AG04450 (cell line): ENCODE data around the gene LDB2. TPM values are rescaled to one million over a fixed set of nuclear protein-coding genes. Genes with fewer than 3 reads are reported as not detected.

Experiments used
- CTCF ChIA-PET: fragments of 300-600, 350-600 bp; formaldehyde crosslinking; extraction: SDS; loops from one replicate; lab custom pipeline; 2022; ENCODE audit warnings: antibody characterized with exemption, inconsistent platforms; lab: Charles Lee
- POLR2A ChIA-PET: fragments of 350-600 bp; formaldehyde crosslinking; extraction: SDS; loops from one replicate; lab custom pipeline; 2021; ENCODE audit warnings: antibody characterized with exemption, inconsistent platforms; lab: Yijun Ruan, JAX
- DNase-seq: peaks from one replicate; pipeline ENCODE4 v3.0.0-alpha.2; 2011; ENCODE audit warnings: low read depth, low spot score
- H3K27ac ChIP-seq: one replicate; pipeline ENCODE4 v1.5.1; 2012; ENCODE audit warnings: low read depth, low read length, control low read depth
- H3K27me3 ChIP-seq: one replicate; pipeline ENCODE4 v1.6.0; 2012; ENCODE audit warnings: low read length; ENCODE audit not compliant: control insufficient read depth, insufficient read depth
- H3K4me3 ChIP-seq: 2 replicates; pipeline ENCODE4 v1.5.1; 2011; ENCODE audit warnings: mild to moderate bottlenecking, low read depth, low read length, control low read depth
- H3K9me3 ChIP-seq: 2 replicates; pipeline ENCODE4 v1.5.1; 2012; ENCODE audit warnings: low read length; ENCODE audit not compliant: control insufficient read depth, insufficient read depth
- polyA plus RNA-seq: library from polyadenylated mRNA; depleted of rRNA; stranded (reverse); fragments of >200 nt; gene quantifications from 2 replicates; pipeline ENCODE4 v1.2.3, GENCODE V29; 2011
- TF ChIP-seq, protein P1 (sequence below): IDR thresholded peaks from 2 replicates; pipeline ENCODE4 v1.5.1; 2011; ENCODE audit warnings: low read depth, low read length, control low read depth, inconsistent platforms

The LDB2 gene
- polyA plus RNA-seq, 1 experiment, result 180 TPM

DNA sequence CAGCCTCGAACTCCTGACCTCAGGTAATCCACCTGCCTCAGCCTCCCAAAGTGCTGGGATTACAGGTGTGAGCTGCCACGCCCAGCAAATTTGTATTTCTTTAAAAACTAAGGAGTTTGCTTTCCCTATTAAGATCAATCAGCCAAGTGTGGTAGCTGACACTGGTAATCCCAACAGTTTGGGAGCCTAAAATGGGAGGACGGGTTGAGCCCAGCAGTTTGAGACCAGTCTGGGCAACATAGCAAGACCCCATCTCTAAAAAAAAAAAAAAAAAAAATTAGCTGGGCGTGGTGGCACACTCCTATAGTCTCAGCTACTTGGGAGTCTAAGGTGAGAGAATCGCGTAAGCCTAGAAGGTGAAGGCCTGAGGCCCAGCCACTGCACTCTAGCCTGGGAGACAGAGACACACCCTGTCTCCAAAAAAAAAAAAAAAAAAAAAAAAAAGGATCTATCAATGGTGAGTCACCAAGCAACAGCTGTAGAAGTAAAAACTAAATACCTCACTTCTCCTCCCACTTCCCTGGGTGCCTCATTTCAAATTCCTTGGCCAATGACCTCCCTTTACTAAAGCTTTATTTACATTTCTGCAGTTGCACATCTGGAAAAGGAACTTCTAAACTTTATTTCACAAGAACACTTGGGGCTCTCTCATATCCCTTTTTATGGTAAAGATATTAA lies 54.5 kb downstream of the LDB2 start:
- Histone ChIP-seq H3K27me3 (no peaks in the 10 kb centered on the region), H3K4me3 (no peak overlapping the region), H3K27ac (no peak overlapping the region), H3K9me3 (no peaks in the 10 kb centered on the region)
- TF ChIP-seq, protein P1, sequence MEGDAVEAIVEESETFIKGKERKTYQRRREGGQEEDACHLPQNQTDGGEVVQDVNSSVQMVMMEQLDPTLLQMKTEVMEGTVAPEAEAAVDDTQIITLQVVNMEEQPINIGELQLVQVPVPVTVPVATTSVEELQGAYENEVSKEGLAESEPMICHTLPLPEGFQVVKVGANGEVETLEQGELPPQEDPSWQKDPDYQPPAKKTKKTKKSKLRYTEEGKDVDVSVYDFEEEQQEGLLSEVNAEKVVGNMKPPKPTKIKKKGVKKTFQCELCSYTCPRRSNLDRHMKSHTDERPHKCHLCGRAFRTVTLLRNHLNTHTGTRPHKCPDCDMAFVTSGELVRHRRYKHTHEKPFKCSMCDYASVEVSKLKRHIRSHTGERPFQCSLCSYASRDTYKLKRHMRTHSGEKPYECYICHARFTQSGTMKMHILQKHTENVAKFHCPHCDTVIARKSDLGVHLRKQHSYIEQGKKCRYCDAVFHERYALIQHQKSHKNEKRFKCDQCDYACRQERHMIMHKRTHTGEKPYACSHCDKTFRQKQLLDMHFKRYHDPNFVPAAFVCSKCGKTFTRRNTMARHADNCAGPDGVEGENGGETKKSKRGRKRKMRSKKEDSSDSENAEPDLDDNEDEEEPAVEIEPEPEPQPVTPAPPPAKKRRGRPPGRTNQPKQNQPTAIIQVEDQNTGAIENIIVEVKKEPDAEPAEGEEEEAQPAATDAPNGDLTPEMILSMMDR, result no peak
- ChIA-PET CTCF (interaction anchor here (0.6 kb wide), 3 partner anchors 433 to 1261 kb away, joined by 3 to 5 read pairs (median 4); no protein-coding TSS in a partner anchor), POLR2A (interaction anchor here (0.5 to 1.1 kb wide), 5 partner anchors 14 to 487 kb away, joined by 3 to 13 read pairs (median 4); no protein-coding TSS in a partner anchor)
- peak; percentile 91 for DNase-seq

DNA sequence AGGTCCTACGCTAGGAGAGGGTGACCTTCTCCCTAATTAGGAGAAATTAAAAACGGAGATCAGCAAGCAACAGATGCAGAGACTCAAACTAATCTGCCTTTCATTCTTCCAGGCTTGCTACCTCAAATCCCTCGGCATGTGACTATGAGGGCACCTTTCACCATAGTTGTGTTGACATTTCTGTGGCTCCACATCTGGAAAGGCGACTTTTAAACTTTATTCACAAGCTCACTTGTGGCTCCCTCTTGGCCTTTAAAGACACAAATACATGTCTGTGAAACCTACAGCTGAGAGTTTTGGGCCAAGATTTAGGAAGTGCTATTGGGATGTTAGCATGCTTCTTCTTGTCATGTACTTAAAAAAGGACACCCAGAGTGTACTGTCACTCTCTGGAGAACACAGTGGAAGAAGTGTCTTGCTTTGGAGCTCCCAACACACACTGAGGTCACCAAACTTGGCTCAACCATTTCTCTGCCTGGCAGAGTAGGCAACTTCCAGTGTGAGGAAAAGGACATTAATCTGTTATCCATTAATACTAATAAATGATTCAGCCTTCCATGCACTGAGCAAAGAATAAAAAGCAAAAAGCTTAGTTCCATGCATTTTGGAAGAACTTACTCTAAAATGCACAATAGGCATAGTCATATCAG lies 60.1 kb downstream of the LDB2 start:
- H3K4me3 ChIP-seq, result no peak overlapping the region
- CTCF ChIA-PET, result interaction anchor here (1.0 kb wide), 2 partner anchors 44 to 486 kb away, joined by 3 read pairs; no protein-coding TSS in a partner anchor

DNA sequence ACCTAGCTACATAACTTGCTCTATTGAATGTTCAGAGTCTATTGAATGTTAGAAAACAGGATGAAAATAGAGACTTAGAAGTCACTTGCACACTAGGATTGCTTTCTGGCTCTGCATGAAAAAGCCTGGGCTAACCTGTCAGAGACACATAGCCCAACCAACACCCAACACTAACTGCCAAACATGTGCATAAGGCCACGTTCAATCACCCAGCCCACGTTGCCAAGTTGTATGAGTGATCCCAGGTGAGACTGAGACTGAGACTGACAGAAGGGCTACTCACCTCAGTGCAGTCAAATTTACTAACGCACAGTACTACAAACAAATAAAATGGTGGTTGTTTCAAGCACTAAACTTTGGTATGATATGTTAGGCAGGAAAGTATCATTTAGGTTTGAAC lies 61.0 kb downstream of the LDB2 start:
- TF ChIP-seq, protein P1, result no peak
- POLR2A ChIA-PET, result no interaction called here
- H3K27me3 ChIP-seq, result no peaks in the 10 kb centered on the region
- no peaks in the 10 kb centered on the region for H3K9me3 ChIP-seq
- no peak overlapping the region for H3K4me3 ChIP-seq
- DNase-seq, result no peak
- CTCF ChIA-PET, result no interaction called here
- no peak overlapping the region for H3K27ac ChIP-seq

More for the DNA sequence above, 60.1 kb downstream of the LDB2 start:
- DNase-seq, result no peak
- H3K27me3 ChIP-seq, result no peaks in the 10 kb centered on the region
- H3K27ac ChIP-seq, result no peak overlapping the region
- TF ChIP-seq, protein P1, result no peak
- H3K9me3 ChIP-seq, result no peaks in the 10 kb centered on the region
- POLR2A ChIA-PET, result no interaction called here

DNA sequence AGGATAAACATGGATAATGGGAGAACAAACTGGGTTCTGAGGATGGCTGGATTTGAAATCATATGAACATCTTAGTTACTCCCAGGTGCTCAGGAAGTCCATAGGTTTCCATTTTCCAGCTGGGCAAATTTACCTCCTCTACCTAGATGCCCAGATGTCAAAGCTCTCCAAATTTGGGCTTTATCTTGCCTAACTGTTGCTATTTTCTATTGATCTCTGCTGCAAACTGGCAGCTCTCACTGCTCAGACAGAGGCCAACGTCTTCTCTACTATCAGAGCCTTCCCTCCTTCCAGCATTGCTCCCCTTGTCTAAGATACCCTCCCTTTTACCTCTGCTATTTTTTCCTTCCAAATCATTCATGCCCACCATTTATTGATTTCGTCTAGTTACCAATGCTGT lies 62.1 kb downstream of the LDB2 start:
- Histone ChIP-seq H3K27ac (no peak overlapping the region), H3K4me3 (no peak overlapping the region), H3K27me3 (no peaks in the 10 kb centered on the region), H3K9me3 (no peaks in the 10 kb centered on the region)
- DNase-seq, result no peak
- ChIA-PET POLR2A (no interaction called here), CTCF (no interaction called here)
- TF ChIP-seq, protein P1, result no peak
